Activated B cell treated with CpG ODN at 0.5 μM for 24 hours (primary cell): Measurements from ENCODE around the gene STIM1. TPM values are rescaled to one million over a fixed set of nuclear protein-coding genes. Genes with fewer than 3 reads are reported as not detected.
"Not testable (repeated sequence)": the region's sequence is repeated elsewhere in the genome, so short reads cannot be mapped to it uniquely, and the experiment has no call there.

Experiments used
- ATAC-seq: fragments of 200-7000 bp; cut with Tn5 transposase; one replicate; pipeline ENCODE4 v1.10.0; 2021; ENCODE audit warnings: low read depth, mild to moderate bottlenecking, moderate library complexity
- CTCF ChIA-PET: fragments of 350-600 bp; sonication (Branson Sonifier 250); formaldehyde crosslinking; loops from one replicate; lab custom pipeline; 2021; ENCODE audit warnings: antibody characterized with exemption; lab: Charles Lee
- POLR2A ChIA-PET: fragments of 350-600 bp; sonication (Branson Sonifier 250); formaldehyde crosslinking; loops from one replicate; lab custom pipeline; 2021; ENCODE audit warnings: antibody characterized with exemption; lab: Charles Lee
- DNase-seq: peaks from one replicate; pipeline ENCODE4 v3.0.0; 2022
- H3K27ac Mint-ChIP-seq: one replicate; pipeline ENCODE4 v1.8.0; 2020; ENCODE audit warnings: mixed read lengths
- H3K27me3 Mint-ChIP-seq: one replicate; pipeline ENCODE4 v1.8.0; 2021; ENCODE audit warnings: mixed read lengths
- H3K36me3 Mint-ChIP-seq: one replicate; pipeline ENCODE4 v1.8.0; 2021; ENCODE audit warnings: low read depth, mixed read lengths
- H3K4me1 Mint-ChIP-seq: one replicate; pipeline ENCODE4 v1.8.0; 2021; ENCODE audit warnings: mixed read lengths
- H3K4me3 Mint-ChIP-seq: one replicate; pipeline ENCODE4 v1.8.0; 2020; ENCODE audit warnings: mild to moderate bottlenecking, mixed read lengths
- H3K9me3 Mint-ChIP-seq: one replicate; pipeline ENCODE4 v1.8.0; 2020; ENCODE audit warnings: mixed read lengths
- CTCF ChIP-seq: fragments of 200-600 bp; IDR thresholded peaks from one replicate; pipeline ENCODE4 v1.8.0; 2022; ENCODE audit warnings: antibody characterized with exemption, mild to moderate bottlenecking
- intact Hi-C: fragments of 100-400 bp; cut with micrococcal nuclease; formaldehyde crosslinking; loops from one replicate; pipeline ENCODE4 v1.15.1; 2024
- total RNA-seq: library from RNA; stranded (reverse); gene quantifications from 2 replicates; pipeline ENCODE4 v1.2.3, GENCODE V29; 2022

The STIM1 gene
- total RNA-seq, 1 donor from 2014 or later = 38.4 TPM

GRCh38 chr11:3992964-3993363, 137.5 kb downstream of the STIM1 start:
- H3K4me1 Mint-ChIP-seq = peaks cover 33% of the 10 kb centered on the region
- H3K27ac Mint-ChIP-seq = no peak overlapping the region
- peaks cover 45% of the 10 kb centered on the region for H3K36me3 Mint-ChIP-seq
- no peak for ATAC-seq
- POLR2A ChIA-PET = no interaction called here
- TF ChIP-seq CTCF = no peak
- no peaks in the 10 kb centered on the region for H3K27me3 Mint-ChIP-seq
- intact Hi-C loops = no loop called here
- CTCF ChIA-PET = interaction anchor here (1.1 kb wide), 1 partner anchor 144 kb away, joined by 3 read pairs; no protein-coding TSS in a partner anchor
- peaks cover 15% of the 10 kb centered on the region for H3K9me3 Mint-ChIP-seq
- no peak overlapping the region for H3K4me3 Mint-ChIP-seq
- DNase-seq = no peak

GRCh38 chr11:3994030-3994640, 138.7 kb downstream of the STIM1 start:
- intact Hi-C loops = loop anchor here (2.0 kb wide), 1 partner anchor 13 kb away; no protein-coding TSS in a partner anchor
- H3K27ac Mint-ChIP-seq = no peak overlapping the region
- H3K4me3 Mint-ChIP-seq = no peak overlapping the region

GRCh38 chr11:3995307-3995706, 139.8 kb downstream of the STIM1 start:
- Mint-ChIP-seq H3K4me1 (peaks cover 29% of the 10 kb centered on the region), H3K4me3 (no peak overlapping the region), H3K27ac (no peak overlapping the region), H3K36me3 (peaks cover 30% of the 10 kb centered on the region), H3K9me3 (peaks cover 9% of the 10 kb centered on the region), H3K27me3 (no peaks in the 10 kb centered on the region)
- DNase-seq (no peak), ATAC-seq (no peak)
- TF ChIP-seq CTCF = no peak
- ChIA-PET CTCF (interaction anchor here (0.9 to 1.6 kb wide), 3 partner anchors 11 to 146 kb away, joined by 3 to 4 read pairs (median 3); no protein-coding TSS in a partner anchor), POLR2A (no interaction called here)
- intact Hi-C loops = loop anchor here (2.0 kb wide), 1 partner anchor 15 kb away; no protein-coding TSS in a partner anchor

More at GRCh38 chr11:3994030-3994640, 138.7 kb downstream of the STIM1 start:
- DNase-seq (no peak), ATAC-seq (no peak)
- no peaks in the 10 kb centered on the region for H3K27me3 Mint-ChIP-seq
- peaks cover 33% of the 10 kb centered on the region for H3K4me1 Mint-ChIP-seq
- POLR2A ChIA-PET = no interaction called here
- peaks cover 35% of the 10 kb centered on the region for H3K36me3 Mint-ChIP-seq
- CTCF ChIA-PET = no interaction called here
- no peak for TF ChIP-seq CTCF
- H3K9me3 Mint-ChIP-seq = peaks cover 13% of the 10 kb centered on the region

GRCh38 chr11:3995949-3996554, 140.6 kb downstream of the STIM1 start:
- H3K4me1 Mint-ChIP-seq = peaks cover 29% of the 10 kb centered on the region
- ATAC-seq = peak; percentile 37
- POLR2A ChIA-PET = interaction anchor here (0.6 kb wide), 1 partner anchor 68 kb away, joined by 4 read pairs; no protein-coding TSS in a partner anchor
- H3K27ac Mint-ChIP-seq = no peak overlapping the region
- peaks cover 28% of the 10 kb centered on the region for H3K36me3 Mint-ChIP-seq
- CTCF ChIA-PET = interaction anchor here (0.9 to 1.6 kb wide), 3 partner anchors 11 to 146 kb away, joined by 3 to 4 read pairs (median 3); no protein-coding TSS in a partner anchor
- no peaks in the 10 kb centered on the region for H3K27me3 Mint-ChIP-seq
- peaks cover 9% of the 10 kb centered on the region for H3K9me3 Mint-ChIP-seq
- no peak for DNase-seq
- intact Hi-C loops = loop anchor here (2.0 kb wide), 1 partner anchor 15 kb away; no protein-coding TSS in a partner anchor
- no peak overlapping the region for H3K4me3 Mint-ChIP-seq
- TF ChIP-seq CTCF = no peak

- ChIA-PET CTCF (interaction anchor here (1.0 to 1.6 kb wide), 2 partner anchors 142 to 147 kb away, joined by 3 to 4 read pairs; no protein-coding TSS in a partner anchor), POLR2A (no interaction called here)
- no peak for TF ChIP-seq CTCF
- H3K4me1 Mint-ChIP-seq = peaks cover 29% of the 10 kb centered on the region
- no peaks in the 10 kb centered on the region for H3K27me3 Mint-ChIP-seq
- DNase-seq (no peak), ATAC-seq (no peak)
- H3K9me3 Mint-ChIP-seq = peaks cover 9% of the 10 kb centered on the region
- intact Hi-C loops = no loop called here
- H3K27ac Mint-ChIP-seq = no peak overlapping the region
- no peak overlapping the region for H3K4me3 Mint-ChIP-seq
- peaks cover 28% of the 10 kb centered on the region for H3K36me3 Mint-ChIP-seq
Observed at GRCh38 chr11:3996651-3997050, 141.2 kb downstream of the STIM1 start.

GRCh38 chr11:4004753-4005152, 149.3 kb downstream of the STIM1 start:
- H3K4me3 Mint-ChIP-seq, POLR2A ChIA-PET, H3K36me3 Mint-ChIP-seq, CTCF ChIA-PET, DNase-seq, H3K4me1 Mint-ChIP-seq, H3K27ac Mint-ChIP-seq, ATAC-seq, H3K27me3 Mint-ChIP-seq, intact Hi-C loops, H3K9me3 Mint-ChIP-seq: not testable (repeated sequence)
